NCI-H345 treated with DMSO at 0.1 percent for 48 hours (cell line): ENCODE results near the gene ANKRD45.
"Not testable (repeated sequence)": the region's sequence is repeated elsewhere in the genome, so short reads cannot be mapped to it uniquely, and the experiment has no call there.

ENCODE experiments used
- DNase-seq: peaks from one replicate; lab custom pipeline; 2025; ENCODE audit not compliant: unreplicated experiment; lab: John Stamatoyannopoulos, UW

The ANKRD45 gene

DNA sequence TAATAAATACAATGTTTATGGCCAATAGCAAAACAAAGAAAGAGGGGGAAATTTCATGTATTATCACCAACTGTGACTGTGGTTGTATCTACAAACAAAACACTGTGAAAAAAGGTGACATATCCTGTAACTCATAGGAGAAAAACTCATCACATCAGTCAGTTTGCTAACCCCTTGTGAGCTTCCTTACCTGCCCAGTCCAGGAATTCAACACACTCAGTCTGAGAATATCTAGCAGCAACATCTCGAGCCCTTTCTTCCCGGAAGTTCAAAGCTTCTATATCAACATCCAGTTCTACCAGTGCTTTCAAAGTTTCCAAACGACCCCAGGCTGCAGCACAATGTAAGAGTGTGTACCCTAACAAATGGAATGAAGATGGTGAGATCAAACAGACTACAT lies 23.0 kb downstream of the ANKRD45 start:
- DNase-seq: no peak

DNA sequence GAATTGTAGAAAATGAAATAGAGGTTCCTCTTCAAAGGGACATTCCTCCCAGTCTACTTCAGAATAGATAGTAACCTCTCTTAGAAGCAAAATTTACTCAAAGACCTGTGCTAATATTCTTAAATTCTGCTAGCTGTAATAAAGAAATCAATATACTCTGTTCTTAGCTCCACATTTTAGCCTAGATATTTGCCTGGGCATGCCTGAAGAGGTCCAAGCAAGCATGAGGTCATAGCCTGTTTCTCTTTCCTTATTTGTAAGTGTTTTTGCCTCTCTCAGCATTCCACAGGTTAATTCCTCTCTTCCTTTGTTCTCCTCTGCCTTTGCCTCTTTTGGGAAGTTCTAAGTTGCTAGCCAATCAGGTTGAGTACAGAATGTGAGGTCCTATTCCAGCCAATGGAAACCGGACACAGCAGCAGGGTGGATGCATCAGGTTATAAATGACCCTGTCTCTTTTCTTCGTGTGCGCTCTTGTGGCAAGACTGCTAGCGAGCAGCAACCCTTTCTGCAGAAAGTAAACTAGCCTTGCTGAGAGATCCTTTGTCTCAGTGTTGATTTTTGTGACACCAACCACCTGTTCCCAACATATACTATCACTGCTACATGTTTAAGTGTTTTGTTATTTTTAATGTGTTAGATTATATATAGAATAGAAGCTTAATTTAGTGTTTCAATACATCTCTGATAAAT lies 27.1 kb downstream of the ANKRD45 start:
- DNase-seq: not testable (repeated sequence)

DNA sequence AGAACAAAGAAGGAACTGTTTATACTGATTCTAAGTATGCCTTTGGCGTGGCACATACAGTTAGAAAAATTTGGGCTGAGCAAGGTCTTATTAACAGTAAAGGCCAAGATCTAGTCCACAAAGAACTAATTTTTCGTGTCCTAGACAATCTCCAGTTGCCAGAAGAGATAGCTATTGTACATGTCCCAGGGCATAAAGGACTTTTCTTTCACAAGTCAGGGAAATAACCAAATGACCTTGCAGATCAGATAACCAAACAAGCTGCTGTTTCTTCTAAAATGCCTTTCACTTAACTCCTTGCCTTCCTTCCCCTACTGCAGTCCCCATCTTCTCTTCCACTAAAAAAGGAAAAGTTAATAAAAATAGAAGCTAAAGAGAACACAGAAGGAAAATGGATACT lies 30.5 kb downstream of the ANKRD45 start:
- no peak for DNase-seq

DNA sequence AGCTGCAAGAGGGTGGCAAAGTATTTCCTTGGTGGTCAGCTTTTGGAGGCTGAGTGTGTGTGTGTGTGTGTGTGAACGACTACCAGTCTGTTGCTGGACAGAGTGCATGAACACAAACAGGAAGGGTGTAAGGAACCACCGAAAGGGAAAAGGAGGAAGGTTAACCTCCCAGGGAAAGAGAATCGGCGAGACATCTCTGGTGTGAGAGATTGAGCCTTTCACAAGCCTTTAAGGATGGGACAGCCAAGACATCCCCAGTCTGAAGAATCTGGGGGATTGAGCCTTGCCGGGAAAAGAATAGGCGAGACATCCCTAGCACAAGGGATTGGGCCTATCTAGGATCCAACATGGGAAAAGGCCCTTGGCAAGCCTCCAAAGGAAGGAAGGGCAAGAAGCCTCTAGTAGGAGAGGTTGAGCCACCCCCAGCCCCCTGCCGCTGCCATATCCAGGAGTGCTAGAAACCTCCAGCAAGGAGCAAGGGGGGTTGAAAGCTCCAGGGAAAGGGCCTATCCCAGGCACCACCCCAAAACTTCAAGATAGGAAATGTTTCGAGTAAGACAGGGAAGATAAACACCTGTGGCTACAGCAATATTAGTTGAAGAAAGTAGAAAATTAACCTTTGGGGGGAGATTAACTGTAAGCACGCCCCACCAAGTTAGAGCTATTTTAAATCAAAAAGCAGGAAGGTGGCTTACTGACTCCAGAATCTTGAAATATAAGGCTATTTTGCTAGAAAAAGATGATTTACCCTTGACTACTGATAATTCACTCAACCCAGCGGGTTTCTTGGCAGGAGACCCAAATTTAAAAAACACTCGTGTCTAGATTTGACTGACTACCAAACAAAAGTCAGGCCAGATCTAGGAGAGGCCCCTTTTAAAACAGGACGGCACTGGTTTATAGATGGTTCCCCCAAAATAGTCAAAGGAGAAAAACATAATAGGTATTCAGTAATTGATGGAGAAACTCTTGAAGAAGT lies 31.3 kb downstream of the ANKRD45 start:
- DNase-seq: no peak

DNA sequence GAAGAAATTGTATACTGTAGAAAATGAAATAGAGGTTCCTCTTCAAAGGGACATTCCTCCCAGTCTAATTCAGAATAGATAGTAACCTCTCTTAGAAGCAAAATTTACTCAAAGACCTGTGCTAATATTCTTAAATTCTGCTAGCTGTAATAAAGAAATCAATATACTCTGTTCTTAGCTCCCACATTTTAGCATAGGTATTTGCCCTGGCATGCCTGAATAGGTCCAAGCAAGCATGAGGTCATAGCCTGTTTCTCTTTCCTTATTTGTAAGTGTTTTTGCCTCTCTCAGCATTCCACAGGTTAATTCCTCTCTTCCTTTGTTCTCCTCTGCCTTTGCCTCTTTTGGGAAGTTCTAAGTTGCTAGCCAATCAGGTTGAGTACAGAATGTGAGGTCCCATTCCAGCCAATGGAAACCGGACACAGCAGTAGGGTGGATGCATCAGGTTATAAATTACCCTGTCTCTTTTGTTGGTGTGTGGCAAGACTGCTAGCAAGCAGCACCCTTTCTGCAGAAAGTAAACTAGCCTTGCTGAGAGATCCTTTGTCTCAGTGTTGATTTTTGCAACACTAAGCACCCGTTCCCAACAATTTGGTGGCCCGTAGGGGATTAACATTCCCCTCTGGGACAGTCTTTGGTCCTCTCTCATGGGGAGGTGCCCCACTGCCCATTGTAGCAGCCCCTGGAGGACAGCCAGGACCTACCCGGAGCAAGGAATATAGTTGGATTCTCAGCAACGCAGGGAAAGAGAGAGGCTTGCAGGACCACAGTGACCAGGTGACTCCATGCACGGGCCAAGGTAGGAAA lies 32.2 kb downstream of the ANKRD45 start:
- DNase-seq: not testable (repeated sequence)

DNA sequence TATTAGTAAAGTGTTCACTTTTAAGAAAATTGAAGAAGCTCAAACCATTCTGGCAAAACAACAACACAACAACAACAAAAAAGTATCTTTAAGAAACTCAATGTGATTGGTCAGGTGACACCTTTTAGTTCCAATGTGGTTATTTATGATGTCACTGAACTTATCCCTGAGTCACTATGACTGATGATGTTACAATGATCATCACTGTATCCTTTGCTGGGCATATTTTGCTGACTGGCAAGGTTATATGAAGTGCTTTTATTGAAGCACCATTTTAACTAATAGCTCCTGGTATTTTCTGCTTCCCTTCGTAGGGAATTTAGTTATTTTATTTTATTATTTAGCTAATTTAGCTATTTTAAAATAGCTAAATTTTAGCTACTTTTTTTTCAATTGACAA lies 34.5 kb downstream of the ANKRD45 start, which contains the start of gene TEX50:
TEX50 (plus strand) TSS at position 223 of the 400 bp plus-strand sequence. CDS start 184 bp downstream, outside the sequence.
- DNase-seq: no peak

DNA sequence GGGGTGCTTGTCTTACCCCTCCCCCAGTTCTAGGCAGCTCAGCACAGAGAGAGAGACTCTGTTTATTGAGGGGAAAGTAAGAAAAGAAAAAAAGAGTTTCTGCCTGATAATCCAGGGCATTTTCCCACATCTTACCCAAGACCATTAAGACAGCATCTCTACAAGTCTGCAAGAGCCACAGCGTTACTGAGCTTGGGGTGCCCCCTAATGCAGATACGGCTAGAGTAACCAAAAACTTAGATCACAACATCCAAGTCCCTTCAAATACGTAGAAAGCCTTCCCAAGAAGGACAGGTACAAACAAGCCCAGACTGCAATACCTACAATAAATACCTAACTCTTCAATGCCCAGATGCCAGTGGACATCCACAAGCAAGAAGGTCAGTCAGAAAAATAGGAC lies 40.8 kb downstream of the ANKRD45 start:
- no peak for DNase-seq

DNA sequence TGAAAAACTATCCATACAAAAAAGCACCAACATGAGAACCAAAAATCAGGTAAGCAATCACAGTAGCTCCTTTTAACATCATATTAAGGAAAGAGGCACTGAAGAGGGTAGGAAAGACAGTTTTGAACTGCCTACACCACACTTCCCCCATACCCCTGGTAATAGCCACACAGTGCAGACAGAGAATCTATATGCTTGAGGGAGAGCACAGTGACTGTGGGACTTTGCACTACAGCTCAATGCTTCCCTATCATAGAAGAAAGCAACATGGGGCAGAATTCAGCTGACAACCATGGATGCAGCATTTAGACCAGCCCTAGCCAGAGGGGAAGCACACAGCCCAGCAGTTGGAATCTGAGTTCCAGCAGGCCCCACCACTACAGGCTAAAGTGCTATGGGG lies 42.4 kb downstream of the ANKRD45 start:
- no peak for DNase-seq

DNA sequence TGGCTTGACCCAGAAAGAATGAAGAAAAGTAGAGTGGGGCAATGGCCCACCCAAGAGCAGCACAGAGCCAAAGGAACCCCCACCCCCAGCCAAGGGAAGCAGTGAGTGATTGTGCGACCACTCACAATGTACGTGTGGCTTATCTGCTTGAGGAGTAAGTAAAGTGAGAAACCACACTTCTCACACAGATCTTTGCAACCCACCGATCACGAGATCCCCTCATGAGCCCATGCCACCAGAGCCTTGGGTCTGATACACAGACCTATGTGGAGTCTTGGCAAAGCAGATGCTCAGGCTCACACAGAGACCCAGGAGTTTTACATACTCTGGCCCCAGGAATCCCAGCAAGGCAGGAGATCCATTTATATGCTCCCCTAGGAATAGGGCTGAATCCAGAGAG lies 52.8 kb downstream of the ANKRD45 start:
- DNase-seq: no peak

DNA sequence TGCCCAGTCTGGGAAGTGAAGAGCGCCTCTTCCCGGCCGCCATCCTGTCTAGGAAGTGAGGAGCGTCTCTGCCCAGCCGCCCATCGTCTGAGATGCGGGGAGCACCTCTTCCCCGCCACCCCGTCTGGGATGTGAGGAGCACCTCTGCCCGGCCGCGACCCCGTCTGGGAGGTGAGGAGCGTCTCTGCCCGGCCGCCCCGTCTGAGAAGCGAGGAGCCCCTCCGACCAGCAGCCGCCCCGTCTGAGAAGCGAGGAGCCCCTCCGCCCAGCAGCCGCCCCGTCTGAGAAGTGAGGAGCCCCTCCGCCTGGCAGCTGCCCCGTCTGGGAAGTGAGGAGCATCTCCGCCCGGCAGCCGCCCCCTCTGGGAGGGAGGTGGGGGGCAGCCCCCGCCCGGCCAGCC lies 56.6 kb downstream of the ANKRD45 start:
- DNase-seq: not testable (repeated sequence)

DNA sequence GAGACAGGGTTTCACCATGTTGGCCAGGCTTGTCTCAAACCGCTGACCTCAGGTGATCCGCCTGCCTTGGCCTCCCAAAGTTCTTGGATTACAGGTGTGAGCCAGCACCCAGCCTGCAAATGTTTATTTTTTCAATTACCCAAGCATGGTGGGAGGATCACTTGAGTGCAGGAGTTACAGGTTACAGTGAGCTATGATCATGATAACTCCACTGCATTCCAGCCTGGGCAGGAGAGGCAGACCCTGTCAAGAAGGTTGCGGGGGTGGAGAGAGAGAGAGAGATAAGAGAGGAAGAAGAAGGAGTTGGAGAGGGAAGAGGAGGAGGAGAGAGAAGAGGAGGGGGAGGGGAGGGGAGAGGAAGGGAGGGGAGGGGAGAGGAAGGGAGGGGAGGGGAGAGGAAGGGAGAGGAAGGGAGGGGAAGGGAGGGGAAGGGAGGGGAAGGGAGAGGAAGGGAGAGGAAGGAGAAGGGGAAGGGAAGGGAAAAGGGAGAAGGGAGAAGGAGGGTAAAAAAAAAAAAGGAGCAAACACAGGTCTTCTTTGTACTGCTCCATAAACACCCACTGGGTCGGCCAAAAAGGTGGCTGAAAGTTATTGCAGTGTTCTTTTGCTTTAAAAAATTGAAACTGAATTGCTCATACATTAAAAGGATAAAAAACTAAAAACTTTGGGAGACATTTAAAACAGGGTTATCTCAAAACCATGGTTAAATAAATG lies 61.0 kb downstream of the ANKRD45 start:
- DNase-seq: no peak

DNA sequence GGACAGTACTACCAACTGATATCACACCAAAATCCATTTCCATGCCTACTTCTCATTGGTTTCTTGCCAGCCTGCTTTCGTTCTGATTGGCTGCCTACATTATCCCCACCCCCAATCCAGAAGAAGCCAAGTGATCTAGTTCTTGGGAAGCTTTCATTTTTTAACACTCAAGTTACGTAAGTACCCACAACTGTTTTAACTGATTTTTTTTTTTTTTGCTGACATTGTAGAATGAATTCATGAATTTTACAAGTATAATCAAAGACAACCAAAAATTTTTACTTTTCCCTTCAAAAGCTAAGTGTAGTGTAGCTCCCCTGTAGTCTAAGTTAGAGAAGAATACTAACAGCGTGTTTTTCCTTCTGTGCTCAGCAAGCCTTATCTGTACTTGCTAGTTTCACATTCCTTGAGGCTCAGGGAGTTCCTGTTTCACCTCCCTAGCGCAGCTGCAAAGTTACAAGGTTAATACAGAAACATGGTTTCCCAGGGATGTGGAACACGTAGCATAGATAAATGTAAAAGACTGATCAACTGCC lies 66.5 kb downstream of the ANKRD45 start, which contains the start of gene SLC9C2:
SLC9C2 (minus strand) TSS at position 17 of the 536 bp plus-strand sequence. CDS start 1,296 bp downstream, outside the sequence.
- DNase-seq: no peak

DNA sequence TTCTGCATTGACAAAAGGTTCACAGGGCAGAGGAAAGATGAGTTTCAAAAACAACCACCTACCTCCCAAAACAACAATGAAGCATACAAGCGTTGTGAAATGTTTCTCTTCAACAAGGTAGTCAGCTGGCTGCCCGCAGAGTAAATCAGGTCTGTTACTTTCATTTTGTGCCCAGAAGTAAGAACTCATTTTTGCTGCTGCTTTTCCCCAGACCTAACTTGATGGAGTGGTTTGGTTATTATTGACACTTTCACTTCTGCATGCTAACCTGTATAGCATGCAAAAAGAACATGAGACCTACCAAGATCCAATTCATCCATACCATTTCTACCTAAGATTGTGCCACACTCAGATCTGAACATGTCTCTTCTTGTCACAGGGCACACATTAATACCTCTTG lies 68.1 kb downstream of the ANKRD45 start:
- DNase-seq: no peak

DNA sequence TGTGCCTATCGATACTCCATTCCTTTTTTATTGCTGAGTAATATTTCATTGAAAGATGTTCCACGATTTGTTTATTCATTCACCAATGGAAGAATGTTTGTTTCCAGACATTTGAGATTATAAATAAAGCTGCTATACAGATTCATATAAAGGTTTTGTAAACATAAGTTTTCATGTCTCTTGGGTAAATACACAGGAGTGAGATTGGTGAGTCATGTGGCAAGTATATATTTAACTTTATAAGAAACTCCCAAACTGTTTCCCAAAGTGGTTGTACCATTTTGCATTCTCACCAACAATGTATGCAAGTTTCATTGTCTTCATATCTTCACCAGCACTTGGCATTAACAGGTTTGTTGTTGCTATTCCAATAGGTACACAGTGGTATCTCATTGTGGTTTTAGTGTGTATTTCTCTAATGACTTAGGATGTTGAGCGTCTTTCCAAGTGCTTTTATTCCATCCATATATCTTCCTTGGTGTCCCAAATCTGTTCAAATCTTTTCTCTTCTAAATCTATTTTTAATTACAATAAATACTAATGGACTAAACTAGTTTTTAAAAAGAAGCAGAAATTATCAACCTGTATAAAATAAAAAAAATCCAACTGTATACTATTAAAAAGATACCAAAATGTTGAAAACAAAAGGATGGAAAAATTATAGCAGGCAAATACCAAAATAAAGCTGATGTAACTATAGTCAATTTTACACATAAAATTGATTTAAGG lies 73.4 kb downstream of the ANKRD45 start:
- no peak for DNase-seq

DNA sequence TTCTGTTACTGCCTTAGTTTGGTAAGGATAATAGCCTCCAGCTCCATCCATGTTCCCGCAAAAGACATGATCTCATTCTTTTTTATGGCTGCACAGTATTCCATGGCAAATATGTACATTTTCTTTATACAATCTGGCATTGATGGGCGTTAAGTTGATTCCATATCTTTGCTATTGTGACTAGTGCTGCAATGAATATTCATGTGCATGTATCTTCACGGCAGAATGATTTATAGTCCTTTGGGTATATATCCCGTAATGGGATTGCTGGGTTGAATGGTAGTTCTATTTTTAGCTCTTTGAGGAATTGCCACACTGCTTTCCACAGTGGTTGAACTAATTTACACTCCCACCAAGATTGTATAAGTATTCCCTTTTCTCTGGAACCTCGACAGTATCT lies 78.5 kb downstream of the ANKRD45 start:
- not testable (repeated sequence) for DNase-seq

DNA sequence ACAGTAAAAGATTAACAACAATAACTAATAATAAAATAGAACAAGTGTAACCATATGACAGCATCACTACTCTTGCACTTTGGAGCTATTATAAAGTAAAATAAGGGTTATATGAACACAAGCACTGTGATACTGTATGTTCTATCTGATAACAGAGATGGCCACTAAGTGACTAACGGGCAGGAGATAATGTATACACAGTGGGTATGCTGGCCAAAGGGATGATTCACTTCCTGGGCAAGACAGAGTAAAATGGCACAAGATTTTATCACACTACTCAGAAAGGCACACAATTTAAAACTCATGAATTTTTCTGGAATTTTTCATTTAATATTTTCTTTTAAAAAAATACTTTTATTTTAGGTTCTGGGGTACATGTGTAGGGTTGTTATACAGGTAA lies 79.1 kb downstream of the ANKRD45 start:
- DNase-seq: no peak

DNA sequence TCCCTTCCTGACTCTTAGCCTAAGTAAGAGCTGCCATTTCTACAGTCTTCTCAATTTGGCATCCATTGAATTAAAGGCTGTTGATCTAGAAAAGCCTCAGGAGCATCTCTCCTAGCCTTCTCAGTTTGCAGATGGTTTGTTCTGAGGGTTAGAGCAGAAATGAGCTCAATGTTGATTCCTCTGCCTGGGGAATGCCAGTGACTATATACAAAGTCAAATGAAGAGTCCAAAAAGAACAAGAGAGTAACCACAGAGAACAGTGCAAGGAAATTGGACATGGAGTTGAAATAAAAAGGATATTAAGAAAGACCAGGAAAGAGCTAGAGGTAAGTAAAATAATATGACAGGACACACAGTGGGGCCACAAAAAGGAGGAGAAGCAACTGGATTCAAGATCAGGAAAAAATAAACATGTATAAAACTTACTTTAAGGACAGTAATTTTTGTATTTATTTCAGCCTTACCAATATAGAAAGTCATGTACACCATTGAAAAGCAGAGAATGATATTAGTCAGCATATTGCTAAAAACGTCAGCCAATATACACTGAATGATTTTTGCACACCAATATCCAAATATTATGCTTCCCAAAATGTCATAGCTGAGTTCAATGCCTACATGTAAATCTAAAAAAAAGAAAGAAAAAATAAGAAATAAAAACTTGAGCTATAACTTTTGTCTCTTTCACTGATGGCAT lies 88.1 kb downstream of the ANKRD45 start:
- DNase-seq: no peak

DNA sequence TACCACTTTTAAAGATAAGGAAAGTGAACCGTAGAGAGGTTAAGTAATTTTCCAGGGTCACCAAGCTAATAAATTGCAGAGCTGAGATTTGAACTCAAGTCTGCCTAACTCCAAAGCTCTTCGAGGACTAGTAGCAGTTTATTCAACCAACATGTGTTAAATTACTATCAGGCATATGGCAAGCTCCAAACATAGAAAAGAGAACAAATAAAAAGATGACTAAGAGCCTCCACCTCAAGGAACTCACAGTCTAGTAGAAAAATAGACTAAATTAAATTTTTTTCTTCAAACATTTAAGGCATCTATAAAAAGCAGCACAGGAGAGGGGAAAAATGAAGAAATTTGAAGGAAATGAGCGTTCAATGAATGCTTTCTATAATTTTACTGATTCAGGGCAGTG lies 89.0 kb downstream of the ANKRD45 start:
- no peak for DNase-seq

DNA sequence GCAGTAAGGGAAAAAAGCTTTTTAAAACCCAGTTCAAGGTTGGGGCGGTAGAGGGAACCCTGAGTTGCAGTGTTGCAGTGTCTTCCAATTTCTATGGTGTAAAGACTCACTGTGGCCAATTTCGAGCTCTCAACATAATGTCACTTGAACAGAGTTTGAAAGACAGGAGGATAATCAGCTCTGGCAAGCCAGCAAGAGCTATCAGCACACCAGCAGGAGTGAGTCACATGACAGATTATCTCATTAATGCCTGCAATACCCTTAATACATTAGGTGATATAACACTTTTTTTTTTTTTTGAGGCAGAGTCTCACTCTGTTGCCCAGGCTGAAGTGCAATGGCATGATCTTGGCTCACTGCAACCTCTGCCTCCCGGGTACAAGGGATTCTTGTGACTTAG lies 89.6 kb downstream of the ANKRD45 start:
- no peak for DNase-seq
